ENCODE results near the gene USP40. TPM values are rescaled to one million over a fixed set of nuclear protein-coding genes. Genes with fewer than 3 reads are reported as not detected.

USP40 gene
- total RNA-seq, 2 donors from 2014 or later, result 5.9 to 22.9 TPM

DNA sequence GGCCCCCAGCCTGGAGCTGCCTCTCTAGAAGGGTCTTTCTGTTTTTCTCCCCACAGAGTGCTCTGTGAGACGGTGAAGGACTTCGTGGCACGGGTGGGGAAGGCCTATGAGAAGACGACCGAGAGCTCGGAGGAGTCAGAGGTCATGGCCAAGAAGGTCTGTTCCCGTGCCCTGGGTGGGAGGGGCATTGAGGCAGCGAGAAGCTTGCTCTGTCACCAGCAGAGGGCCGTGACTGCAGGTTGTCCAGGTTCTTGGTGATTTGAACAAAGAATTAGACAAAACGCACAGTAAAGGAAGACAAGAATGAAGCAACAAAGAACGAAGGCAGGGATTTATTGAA, 118.4 kb downstream of the USP40 start:
- ATAC-seq, result no peak
- Mint-ChIP-seq H3K36me3 (no peaks in the 10 kb centered on the region), H3K9me3 (no peaks in the 10 kb centered on the region), H3K27ac (peak overlapping the region; percentile 2 to 62)
- no peak for DNase-seq (ENCODE audit: low spot score in 2 of 2)

DNA sequence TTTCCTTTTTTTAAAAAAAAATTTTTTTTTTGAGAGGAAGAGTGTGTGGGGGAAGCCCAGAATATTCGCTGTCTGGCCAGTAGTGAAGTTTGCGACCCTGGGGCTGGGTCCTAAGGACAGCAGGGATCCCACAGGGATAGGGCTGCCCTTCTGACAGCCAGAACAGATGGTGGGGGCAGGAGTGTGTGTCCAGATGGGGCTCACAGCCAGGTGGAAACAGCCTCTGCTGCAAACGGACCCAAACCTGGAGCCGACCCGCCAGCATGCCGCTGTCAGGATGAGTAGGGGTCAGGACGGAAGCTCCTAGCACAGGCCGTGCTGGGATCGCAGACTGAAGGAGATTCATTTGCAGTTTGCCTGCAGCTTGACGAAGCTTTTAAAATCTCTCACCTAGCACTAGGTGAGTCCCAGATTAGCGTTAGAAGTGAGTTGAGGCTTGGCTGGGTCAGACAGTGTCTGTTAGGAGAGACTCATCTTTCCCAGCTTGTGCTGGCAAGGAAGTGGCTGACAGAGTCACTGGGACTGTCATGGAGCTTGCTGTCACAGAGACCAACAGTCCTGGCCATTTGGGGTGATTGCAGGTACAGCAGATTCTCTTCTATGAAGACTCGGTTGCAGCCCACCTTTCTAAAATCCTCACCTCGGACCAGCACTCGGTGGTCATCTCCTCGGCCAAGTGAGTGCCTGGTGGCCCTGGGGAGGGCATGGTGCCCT, 118.9 kb downstream of the USP40 start:
- no peak for ATAC-seq
- H3K27ac Mint-ChIP-seq, result peak overlapping the region; percentile 62 to 65
- no peaks in the 10 kb centered on the region for H3K36me3 Mint-ChIP-seq
- H3K9me3 Mint-ChIP-seq, result no peaks in the 10 kb centered on the region
- DNase-seq (ENCODE audit: low spot score in 2 of 2), result no peak

DNA sequence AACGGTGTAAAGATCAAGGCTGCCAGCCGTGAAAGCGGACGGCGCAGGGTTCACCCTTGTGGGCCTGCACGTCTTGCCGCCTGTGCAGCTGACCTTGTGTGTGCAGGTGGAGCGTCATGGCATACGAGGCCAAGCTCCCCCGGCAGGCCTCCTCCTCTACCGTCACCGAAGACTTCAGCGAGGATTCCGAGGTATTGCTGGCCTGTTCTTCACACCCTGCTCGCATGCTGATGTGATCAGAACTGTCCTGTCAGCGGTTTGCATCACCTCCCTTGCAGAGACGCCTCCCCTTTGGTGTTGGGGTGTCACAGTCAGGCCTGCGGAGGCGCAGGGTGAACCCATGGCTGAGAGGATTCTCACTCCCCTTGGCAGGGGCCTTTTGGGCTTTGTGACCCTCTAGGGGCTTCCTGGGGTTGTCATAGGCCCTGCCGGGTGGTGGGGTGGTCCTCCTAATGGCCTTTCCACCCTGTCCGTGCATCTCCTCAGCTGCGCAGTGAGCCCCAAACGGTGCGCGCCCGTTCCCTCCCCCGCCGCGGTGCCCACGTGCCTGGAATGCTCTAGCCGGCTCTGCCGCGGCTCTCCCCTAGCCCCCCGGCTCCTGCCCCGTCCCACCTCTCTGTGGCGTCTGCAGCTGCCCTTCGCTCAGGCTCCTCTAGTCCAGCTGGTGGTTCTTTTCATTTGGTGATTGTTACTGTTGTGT, 119.8 kb downstream of the USP40 start:
- Mint-ChIP-seq H3K9me3 (no peaks in the 10 kb centered on the region), H3K27ac (no peak overlapping the region), H3K36me3 (no peaks in the 10 kb centered on the region)
- DNase-seq (ENCODE audit: low spot score in 2 of 2) (no peak), ATAC-seq (no peak)

DNA sequence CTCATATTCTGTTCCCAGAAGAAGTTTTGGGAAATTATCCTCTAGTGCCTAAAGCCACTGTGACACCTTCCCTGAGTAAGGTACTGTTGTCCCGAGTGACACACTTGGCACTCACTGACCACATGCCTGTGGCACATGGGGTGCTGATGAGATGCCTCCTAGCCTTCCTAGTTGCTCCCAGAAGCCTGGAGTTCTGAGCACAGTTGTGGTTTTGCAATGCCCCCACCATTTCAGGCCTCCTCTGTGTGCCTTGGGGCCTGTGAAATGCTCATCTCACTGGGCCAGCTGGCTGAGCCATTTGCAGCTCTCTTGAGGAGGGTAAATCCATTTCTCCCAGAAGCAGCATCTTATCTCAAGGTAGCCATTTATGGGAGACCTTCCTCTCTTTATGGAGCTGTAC, 120.5 kb downstream of the USP40 start:
- peak overlapping the region; percentile 22 to 38 for H3K27ac Mint-ChIP-seq
- DNase-seq (ENCODE audit: low spot score in 2 of 2) (no peak), ATAC-seq (no peak)
- no peaks in the 10 kb centered on the region for H3K36me3 Mint-ChIP-seq
- H3K9me3 Mint-ChIP-seq, result no peaks in the 10 kb centered on the region

DNA sequence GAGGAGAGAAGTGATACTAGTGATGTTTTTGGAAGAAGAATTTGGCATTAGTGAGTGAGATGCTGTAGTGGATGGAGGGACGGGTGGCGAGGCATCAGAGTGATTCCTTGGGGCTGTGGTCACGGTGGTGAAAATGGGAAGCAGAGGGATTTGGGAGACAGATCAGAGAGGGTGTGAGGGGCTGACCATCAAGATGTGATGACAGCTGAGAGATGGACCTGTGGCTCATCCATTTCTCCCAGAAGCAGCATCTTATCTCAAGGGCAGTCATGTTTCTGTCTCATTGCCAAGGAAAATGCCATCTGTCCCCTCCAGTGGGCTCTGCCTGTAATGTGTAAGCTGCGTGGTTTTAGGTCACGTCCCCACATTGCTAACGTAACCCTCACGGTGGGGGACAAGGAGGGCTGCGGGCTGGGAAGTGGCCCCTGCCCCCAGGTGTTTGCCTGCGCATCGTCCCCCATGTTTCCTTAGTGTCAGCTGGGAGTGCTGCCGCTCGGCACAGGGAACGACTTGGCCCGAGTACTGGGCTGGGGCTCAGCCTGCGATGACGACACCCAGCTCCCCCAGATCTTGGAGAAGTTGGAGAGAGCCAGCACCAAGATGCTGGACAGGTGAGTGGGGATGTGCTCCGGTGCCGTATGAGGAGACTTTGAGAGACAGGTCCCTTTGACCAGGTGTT, 121.3 kb downstream of the USP40 start:
- H3K36me3 Mint-ChIP-seq, result no peaks in the 10 kb centered on the region
- no peaks in the 10 kb centered on the region for H3K9me3 Mint-ChIP-seq
- DNase-seq (ENCODE audit: low spot score in 2 of 2), result no peak
- no peak for ATAC-seq
- peak overlapping the region; percentile 22 to 70 for H3K27ac Mint-ChIP-seq

DNA sequence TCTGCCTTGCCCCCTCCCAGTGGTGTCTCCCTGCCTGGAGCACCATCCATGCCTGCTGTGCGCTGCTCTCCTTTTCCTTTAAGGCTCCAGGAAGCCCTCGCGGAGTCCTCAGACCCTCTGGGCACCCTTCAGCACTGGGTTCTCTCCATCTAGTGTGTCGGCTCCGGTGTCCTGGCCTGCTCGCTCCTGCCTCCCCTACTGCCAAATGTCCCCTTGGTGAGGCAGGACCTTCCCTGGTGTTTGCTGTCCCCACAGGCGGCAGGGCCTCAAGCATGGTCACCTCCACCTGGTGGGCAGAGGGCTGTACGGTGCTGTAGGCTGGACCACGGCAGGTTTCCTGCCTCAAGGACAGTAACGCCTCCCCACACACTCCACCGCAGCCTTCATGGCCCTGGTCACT, 122.1 kb downstream of the USP40 start:
- no peak for DNase-seq (ENCODE audit: low spot score in 2 of 2)
- peak overlapping the region; percentile 3 to 70 for H3K27ac Mint-ChIP-seq
- no peaks in the 10 kb centered on the region for H3K9me3 Mint-ChIP-seq
- no peak for ATAC-seq
- no peaks in the 10 kb centered on the region for H3K36me3 Mint-ChIP-seq

DNA sequence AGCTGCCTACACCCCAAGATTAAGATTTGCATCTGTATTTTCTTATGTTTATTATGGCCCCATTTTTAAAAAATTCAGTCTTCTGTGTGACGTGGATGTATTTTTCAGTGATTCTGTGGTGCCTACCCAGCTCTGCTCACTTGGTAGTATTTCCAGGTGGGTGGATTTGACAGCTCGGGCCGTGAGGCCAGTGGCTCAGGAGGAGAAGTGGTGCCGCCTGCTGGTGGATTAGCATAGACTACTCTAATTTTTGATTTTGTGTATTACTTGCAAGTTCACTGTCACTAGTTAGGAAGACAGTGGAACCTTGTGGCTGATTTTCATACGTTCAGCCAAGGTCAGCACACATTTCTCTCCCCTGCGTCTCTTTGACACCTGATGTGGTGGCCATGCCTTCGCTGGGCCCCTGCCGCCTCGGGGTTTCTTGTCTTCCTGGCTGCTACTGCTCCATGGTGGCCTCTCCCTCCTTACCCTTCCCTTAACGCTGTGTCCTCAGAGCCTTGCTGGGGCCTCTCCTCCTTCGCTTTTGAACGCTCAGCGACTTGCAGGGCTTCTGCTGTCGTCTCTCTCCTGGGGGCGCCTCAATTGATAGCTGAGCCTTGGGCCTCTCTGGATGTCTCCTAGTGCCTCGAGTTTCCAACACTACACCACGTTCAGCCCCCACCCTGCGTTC, 122.9 kb downstream of the USP40 start:
- H3K36me3 Mint-ChIP-seq, result peaks cover 0 to 4% of the 10 kb centered on the region in 2 donors
- no peaks in the 10 kb centered on the region for H3K9me3 Mint-ChIP-seq
- peak overlapping the region in 1 of 2 donors; percentile 70 for H3K27ac Mint-ChIP-seq
- DNase-seq (ENCODE audit: low spot score in 2 of 2), result peak in 1 of 2 donors; percentile 70
- ATAC-seq, result peak; percentile 76 to 84

DNA sequence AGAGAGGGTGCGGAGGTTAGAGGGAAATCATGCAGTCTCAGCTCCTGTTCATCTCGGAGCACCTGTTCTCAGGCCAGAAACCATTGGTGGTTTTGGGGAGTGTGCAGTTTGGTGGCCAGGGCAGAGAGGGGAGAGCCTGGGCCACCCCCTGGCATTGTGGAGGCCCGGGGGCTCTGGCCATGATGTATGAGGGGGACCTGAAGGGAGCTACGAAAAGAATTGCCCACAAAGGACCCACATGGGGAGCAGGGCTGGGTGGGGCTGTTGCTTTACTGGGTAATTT, 124.6 kb downstream of the USP40 start:
- Mint-ChIP-seq H3K36me3 (peaks cover 0 to 5% of the 10 kb centered on the region in 2 donors), H3K27ac (peak overlapping the region; percentile 87 to 91), H3K9me3 (no peaks in the 10 kb centered on the region)
- DNase-seq (ENCODE audit: low spot score in 2 of 2), result no peak
- ATAC-seq, result no peak

DNA sequence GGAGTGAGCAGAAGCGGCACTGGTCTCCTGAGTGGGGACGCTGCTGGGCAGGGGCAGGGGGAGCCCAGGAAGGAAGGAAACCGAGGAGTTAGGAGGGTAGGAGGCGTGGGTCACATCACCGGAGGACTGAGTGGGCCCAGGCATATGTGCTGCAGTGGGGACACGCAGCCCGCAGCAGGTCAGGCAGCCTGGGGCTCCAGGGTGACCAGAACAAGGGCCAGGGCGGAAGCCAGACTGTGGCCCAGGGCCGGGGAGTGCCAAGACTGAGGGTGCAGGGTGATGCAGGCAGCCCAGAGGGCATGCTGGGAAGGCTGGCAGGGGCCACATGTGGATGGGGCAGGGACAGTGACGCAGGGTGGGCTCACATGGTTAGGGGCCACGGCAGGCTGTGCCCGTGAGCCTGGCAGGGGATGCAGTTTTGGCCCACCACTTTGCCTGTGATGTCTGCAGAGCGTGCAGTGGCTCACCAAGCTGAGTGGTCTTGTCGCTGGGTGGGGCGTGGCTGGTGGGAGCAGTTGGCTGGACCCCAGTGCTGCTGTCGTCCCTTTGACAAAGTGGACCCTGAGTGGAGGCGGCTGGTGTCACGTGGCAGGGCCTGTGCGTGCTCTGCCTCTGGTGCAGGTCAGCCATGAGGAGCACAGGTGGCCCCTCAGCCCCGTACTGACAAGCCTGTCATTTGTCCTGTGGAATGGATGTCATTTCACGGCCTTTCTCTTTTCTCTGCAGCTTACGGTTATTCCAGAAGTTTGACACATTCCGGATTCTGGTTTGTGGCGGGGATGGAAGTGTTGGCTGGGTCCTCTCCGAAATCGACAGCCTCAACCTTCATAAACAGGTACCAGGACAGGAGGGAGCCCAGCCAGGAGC, 125.2 kb downstream of the USP40 start:
- Mint-ChIP-seq H3K36me3 (peaks cover 0 to 5% of the 10 kb centered on the region in 2 donors), H3K9me3 (no peaks in the 10 kb centered on the region), H3K27ac (peak overlapping the region; percentile 87 to 91)
- DNase-seq (ENCODE audit: low spot score in 2 of 2) (no peak), ATAC-seq (no peak)

DNA sequence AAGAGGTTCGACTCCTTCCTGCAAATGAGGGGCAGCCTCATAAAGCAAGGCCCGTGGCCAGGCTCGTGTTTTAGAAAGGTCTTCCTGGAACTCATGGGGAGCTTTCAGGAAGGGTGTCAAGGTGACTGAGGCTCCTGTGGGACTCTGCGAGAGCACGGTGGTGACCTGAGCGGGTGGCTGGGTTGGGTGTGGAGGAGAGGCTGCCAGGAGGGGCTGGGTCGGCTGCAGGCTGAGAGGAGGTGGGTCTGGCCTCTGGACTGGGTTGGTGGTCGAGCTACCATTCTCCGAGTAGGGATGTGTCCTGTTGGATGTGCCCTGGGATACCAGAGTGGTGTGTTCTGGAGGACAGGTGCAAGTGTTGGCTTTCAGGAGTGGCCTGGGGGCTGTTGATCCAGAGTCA, 125.9 kb downstream of the USP40 start:
- H3K36me3 Mint-ChIP-seq, result peaks cover 0 to 5% of the 10 kb centered on the region in 2 donors

DNA sequence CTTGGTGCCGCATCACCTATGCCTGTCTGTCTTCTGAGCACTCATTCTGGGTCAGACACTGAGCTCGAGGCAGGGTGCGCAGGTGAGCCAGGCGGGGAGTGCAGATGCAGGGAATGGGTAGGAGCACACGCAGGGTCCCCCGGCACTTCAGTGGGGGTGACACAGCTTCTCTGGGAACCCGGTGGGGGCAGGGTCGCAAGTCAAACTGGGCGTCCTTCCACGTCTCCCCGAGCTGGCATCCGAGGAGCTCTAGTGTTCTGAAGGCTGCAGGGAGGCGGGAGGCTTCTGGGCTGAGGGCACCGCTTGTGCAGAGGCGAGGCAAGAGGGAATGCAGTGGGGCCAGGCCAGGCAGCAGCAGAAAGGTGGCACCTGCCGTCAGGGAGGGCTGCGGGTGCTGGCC, 126.3 kb downstream of the USP40 start:
- peak overlapping the region; percentile 72 to 91 for H3K27ac Mint-ChIP-seq
- peaks cover 0 to 5% of the 10 kb centered on the region in 2 donors for H3K36me3 Mint-ChIP-seq
- ATAC-seq, result no peak
- DNase-seq (ENCODE audit: low spot score in 2 of 2), result no peak
- no peaks in the 10 kb centered on the region for H3K9me3 Mint-ChIP-seq

More for the DNA sequence above, 125.9 kb downstream of the USP40 start:
- Mint-ChIP-seq H3K9me3 (no peaks in the 10 kb centered on the region), H3K27ac (peak overlapping the region; percentile 40 to 91)
- ATAC-seq (no peak), DNase-seq (ENCODE audit: low spot score in 2 of 2) (no peak)

DNA sequence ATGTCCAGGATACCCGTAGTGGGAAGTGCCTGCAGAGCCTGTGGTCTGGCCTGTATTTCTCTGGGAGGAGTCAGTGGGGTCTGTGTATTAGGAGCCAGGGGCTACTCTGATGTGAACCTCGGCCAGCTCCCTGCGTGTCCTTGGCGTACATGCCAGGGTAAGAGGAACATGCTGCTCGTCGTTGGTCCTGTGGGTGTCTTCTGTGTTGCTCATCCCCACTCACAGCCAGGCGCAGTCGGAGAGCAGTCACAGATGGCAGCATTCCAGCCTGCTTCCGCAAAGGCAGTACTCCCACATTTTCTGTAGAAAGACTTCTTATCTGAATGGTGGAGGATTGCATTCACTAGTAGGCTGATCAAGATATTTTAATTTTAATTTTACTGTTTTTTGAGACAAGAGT, 127.4 kb downstream of the USP40 start:
- no peaks in the 10 kb centered on the region for H3K9me3 Mint-ChIP-seq
- ATAC-seq (no peak), DNase-seq (ENCODE audit: low spot score in 2 of 2) (no peak)
- peaks cover 0 to 5% of the 10 kb centered on the region in 2 donors for H3K36me3 Mint-ChIP-seq
- peak overlapping the region in 1 of 2 donors; percentile 91 for H3K27ac Mint-ChIP-seq

DNA sequence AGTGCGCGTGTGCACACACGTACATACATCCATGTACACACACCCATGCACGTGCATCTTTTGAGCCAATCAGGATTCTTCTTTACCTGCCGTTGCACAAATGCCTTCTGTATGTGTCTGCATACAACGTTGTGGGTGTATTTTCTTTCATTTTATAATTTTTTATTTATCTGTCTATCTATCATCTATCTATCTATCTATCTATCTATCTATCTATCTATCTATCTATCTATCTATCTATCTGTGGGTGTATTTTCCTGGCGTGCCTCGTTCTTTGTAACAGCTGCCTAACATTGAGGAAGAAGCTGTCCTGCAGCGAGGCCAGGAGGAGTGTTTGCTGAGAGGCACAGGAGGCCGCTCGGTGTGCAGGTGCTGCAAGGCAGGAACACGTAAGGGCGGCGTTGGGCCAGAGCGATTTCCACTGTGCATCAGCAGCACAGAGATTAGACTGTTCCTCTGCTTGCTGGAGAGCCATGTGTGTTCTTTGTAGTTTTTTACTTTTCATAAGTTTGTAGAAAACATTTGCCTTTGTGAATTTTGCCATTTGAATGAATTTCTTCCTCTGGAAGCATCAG, 127.9 kb downstream of the USP40 start:
- Mint-ChIP-seq H3K27ac (peak overlapping the region in 1 of 2 donors; percentile 91), H3K36me3 (peaks cover 0 to 5% of the 10 kb centered on the region in 2 donors), H3K9me3 (no peaks in the 10 kb centered on the region)
- DNase-seq (ENCODE audit: low spot score in 2 of 2) (no peak), ATAC-seq (no peak)

DNA sequence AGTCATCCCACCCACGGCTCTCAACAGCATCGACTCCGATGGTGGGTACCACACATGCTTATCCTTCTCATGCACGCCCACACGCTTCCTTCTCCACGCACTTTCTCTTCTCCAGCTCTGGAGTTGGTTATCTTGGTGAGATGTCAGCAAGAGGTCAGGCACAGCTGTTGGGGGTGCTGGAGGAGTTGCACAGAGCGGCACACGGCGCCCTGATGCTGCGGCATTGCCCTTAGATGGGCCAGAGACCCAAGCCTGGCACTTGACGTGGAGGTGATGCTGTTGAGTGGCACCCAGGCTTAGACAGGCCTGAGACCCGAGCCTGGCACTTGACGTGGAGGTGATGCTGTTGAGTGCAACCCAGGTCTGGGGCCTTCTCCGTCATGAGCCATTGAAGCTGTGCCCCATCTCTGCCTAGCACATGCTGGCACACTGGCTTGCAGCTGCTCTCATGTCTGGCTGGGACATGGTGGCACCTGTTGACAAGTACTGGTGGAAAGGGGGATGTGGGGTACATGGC, 129.1 kb downstream of the USP40 start:
- H3K27ac Mint-ChIP-seq, result peak overlapping the region in 1 of 2 donors; percentile 21
- DNase-seq (ENCODE audit: low spot score in 2 of 2) (no peak), ATAC-seq (no peak)
- H3K9me3 Mint-ChIP-seq, result peaks cover 0 to 5% of the 10 kb centered on the region in 2 donors
- H3K36me3 Mint-ChIP-seq, result peaks cover 0 to 5% of the 10 kb centered on the region in 2 donors

DNA sequence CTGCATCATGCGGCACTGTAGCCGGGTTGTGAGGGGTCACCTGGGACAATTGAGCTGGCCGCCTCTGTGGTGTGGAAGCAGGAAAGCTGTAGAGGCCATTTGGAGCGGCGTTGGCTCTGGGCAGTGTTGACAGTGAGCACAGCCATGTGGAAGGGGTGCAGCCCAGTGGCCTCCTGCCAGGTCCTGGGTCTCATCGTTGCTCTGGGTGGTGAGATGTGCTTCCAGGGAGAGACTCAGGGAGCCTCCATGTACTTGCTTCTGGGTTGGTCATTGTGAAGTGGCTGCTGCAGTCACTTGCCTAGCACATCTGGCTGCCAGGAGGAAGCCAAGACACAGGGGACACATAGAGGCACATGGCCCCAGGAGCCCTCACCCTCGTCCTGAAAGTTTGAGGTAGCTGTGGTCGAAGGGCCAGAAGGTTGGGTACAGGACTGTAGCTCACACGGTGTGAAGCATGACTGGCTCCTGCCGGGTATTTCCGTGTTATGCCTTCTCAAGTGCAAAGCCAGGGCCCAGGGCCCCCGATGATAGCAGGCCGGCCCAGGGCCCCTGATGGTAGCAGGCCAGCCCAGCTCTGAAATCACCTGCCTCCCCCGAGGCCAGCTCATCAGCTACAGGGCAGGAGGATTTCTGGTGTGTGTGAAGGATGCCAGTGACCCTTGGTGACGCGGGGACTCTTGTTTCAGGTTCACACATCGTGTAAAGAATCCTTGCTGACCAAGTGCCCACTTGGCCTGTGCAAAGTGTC, 129.7 kb downstream of the USP40 start:
- DNase-seq (ENCODE audit: low spot score in 2 of 2) (no peak), ATAC-seq (no peak)
- Mint-ChIP-seq H3K36me3 (peaks cover under 1 to 5% of the 10 kb centered on the region in 2 donors), H3K9me3 (peaks cover 0 to 5% of the 10 kb centered on the region in 2 donors), H3K27ac (peak overlapping the region; percentile 21 to 55)
